GM20000 (cell line): Measurements from ENCODE around the gene SHF.
A peak's percentile ranks its signal among the peaks of the same experiment; 100 is the strongest.

ENCODE experiments used
- DNase-seq: peaks from one replicate; pipeline ENCODE4 v3.0.0; 2012; ENCODE audit warnings: low spot score
- CTCF ChIP-seq: IDR thresholded peaks from 2 replicates; pipeline ENCODE4 v1.5.1; 2012; ENCODE audit warnings: mild to moderate bottlenecking, control low read depth; ENCODE audit errors: extremely low read depth, missing control alignments

The SHF gene

GRCh38 chr15:45128971-45129639, 58.7 kb downstream of the SHF start:
- DNase-seq = no peak
- TF ChIP-seq CTCF = no peak

- DNase-seq = no peak
- peak; percentile 60 for TF ChIP-seq CTCF
These were observed 61.1 kb downstream of the SHF start for GRCh38 chr15:45126535-45127158.

- no peak for DNase-seq
- no peak for TF ChIP-seq CTCF
These were observed 64.4 kb downstream of the SHF start for GRCh38 chr15:45123397-45123796.

GRCh38 chr15:45122719-45123118, 65.0 kb downstream of the SHF start:
- TF ChIP-seq CTCF = no peak

DNA sequence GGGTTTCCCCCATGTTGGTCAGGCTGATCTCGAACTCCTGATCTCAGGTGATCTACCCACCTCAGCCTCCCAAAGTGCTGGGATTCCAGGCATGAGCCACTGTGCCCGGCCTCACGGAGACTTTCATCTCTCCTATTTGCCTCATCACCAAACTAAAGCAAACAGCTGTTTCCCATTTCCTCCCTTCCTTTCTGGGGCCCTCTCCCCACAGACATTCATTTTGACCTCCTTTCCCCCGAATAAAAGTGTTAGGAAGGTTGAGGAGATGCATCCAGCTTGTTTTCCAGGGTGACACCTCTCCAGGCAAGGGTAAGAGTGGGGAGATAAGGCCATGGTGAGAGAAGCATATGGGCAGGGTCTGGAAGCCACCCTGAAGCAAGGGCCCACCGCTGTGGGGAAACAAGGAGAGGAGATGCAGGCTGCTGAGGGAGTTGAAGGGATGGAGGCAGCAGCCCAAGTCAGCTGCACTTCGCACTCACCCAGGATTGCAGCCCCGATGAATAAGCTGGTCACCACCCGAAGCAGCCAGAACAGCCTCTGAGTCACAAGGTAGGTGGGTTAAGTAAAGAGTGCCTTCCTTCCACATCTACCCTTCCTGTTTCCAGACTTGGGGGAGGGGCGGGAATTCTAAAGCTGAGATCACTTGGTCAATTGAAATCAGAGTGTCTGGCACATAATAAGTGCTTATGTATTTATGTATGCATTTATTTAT, 65.9 kb downstream of the SHF start:
- no peak for DNase-seq
- no peak for TF ChIP-seq CTCF

More at GRCh38 chr15:45122719-45123118, 65.0 kb downstream of the SHF start:
- DNase-seq = no peak

DNA sequence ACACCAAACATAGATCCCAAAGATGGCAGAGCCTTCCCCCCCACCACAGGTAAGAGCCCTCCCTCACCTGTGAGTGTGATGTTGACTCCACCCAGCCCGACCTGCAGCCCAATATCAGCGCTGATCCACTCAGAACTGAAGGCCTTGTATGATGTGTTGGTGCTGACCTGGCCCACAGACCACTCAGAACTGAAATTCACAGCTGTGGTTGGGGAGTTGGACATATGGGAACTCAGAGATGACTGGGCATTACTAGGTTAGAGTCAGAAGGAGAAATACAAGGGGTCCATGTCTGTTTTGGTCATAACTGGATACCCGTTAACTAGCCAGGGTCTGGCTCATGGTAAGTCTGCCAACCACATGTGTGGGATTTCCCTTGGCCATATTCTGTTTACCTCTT, 66.7 kb downstream of the SHF start:
- no peak for DNase-seq
- TF ChIP-seq CTCF = no peak
